ENCODE measurements around the gene CACNA1C.

GRCh38 chr12:2693244-2693860 is 640.6 kb downstream of the CACNA1C start:
- TF ChIP-seq CTCF (IDR thresholded peaks at IDR 0.05) (no peak), POLR2A (IDR thresholded peaks at IDR 0.05) (no peak)
